HCT116 (cell line): ENCODE measurements around the gene METTL26. TPM values are rescaled to one million over a fixed set of nuclear protein-coding genes. Genes with fewer than 3 reads are reported as not detected.

Experiments used
- ATAC-seq: fragments of 200-7000 bp; cut with Tn5 transposase; 2 replicates; pipeline ENCODE4 v1.9.1; 2020; ENCODE audit warnings: mild to moderate bottlenecking, moderate library complexity
- BruUV-seq: library from RNA; stranded (reverse); fragments of 400-500 nt; replicated peaks from 2 replicates; lab custom pipeline; 2021; lab: Mats Ljungman, UMichigan
- CTCF ChIA-PET: fragments of 300-600 bp; sonication (Branson Sonifier 250); formaldehyde crosslinking; loops from one replicate; lab custom pipeline; 2021; ENCODE audit warnings: antibody characterized with exemption; lab: Charles Lee
- POLR2A ChIA-PET: fragments of 300-600, 350-600 bp; sonication (Branson Sonifier 250); formaldehyde crosslinking; loops from one replicate; lab custom pipeline; 2021; ENCODE audit warnings: antibody characterized with exemption; lab: Charles Lee
- RAD21 ChIA-PET, 2 experiments: fragments of 300-600 bp; sonication (Branson Sonifier 250); formaldehyde crosslinking; loops; one replicate each; lab custom pipeline; 2023; ENCODE audit warnings: low total read pairs in 2 of 2; ENCODE audit not compliant: uncharacterized antibody in 2 of 2, unreplicated experiment in 2 of 2, low non-redundant PET in 1 of 2; lab: Charles Lee
- DNase-seq: peaks from one replicate; pipeline ENCODE4 v3.0.0-alpha.2; 2010; ENCODE audit warnings: low read depth, low spot score
- H2AFZ ChIP-seq: fragments of 200-600 bp; shearing (Covaris generic), sonication (generic); 2 replicates; pipeline ENCODE4 v1.6.1; 2017; ENCODE audit warnings: low read depth, mixed run types, mixed read lengths, antibody characterized with exemption, low read length; ENCODE audit not compliant: poor library complexity, severe bottlenecking
- H3K27ac ChIP-seq: 2 replicates; pipeline ENCODE4 v1.5.1; 2012; ENCODE audit warnings: low read depth, low read length
- H3K27me3 ChIP-seq: fragments of 200-600 bp; sonication (generic); 2 replicates; pipeline ENCODE4 v1.6.1; 2016; ENCODE audit warnings: mixed run types, low read length, mixed read lengths; ENCODE audit not compliant: insufficient read depth
- H3K36me3 ChIP-seq, 2 experiments: fragments of 200-500 bp in 1 of 2; fragments of 200-600 bp in 1 of 2; sonication (Bioruptor generic) in 1 of 2; sonication (generic) in 1 of 2; 2 replicates each; pipeline versions ENCODE4 v1.5.1 to v1.6.1; 2014 to 2016; ENCODE audit warnings: low read length in 2 of 2, inconsistent platforms in 1 of 2, mixed read lengths in 1 of 2, mixed run types in 1 of 2; ENCODE audit not compliant: insufficient read depth in 2 of 2, control insufficient read depth in 1 of 2
- H3K4me1 ChIP-seq, 2 experiments: fragments of 200-600 bp in 1 of 2; sonication (generic) in 1 of 2; 2 replicates each; pipeline versions ENCODE4 v1.5.1 to v1.6.1; 2012 to 2017; ENCODE audit warnings: low read length in 2 of 2, inconsistent platforms in 1 of 2, mild to moderate bottlenecking in 1 of 2, mixed read lengths in 1 of 2, mixed run types in 1 of 2, moderate library complexity in 1 of 2; ENCODE audit not compliant: insufficient read depth in 2 of 2, control insufficient read depth in 1 of 2
- H3K4me2 ChIP-seq: fragments of 200-600 bp; sonication (generic); 2 replicates; pipeline ENCODE4 v1.6.1; 2017; ENCODE audit warnings: mixed run types, low read length, mixed read lengths
- H3K4me3 ChIP-seq, 2 experiments: fragments of 200-600 bp in 1 of 2; sonication (generic) in 1 of 2; replicated peaks in 1 of 2; 2 replicates each; pipeline ENCODE4 v1.5.1; 2011 to 2016; ENCODE audit warnings: low read length in 2 of 2, control low read depth in 1 of 2, low read depth in 1 of 2, mild to moderate bottlenecking in 1 of 2, mixed read lengths in 1 of 2, mixed run types in 1 of 2
- H3K79me2 ChIP-seq: fragments of 200-600 bp; sonication (generic); 2 replicates; pipeline ENCODE4 v1.6.1; 2017; ENCODE audit warnings: mild to moderate bottlenecking, mixed run types, low read length, moderate library complexity, mixed read lengths; ENCODE audit not compliant: insufficient read depth
- H3K9ac ChIP-seq: fragments of 200-600 bp; sonication (generic); 2 replicates; pipeline ENCODE4 v1.6.1; 2016; ENCODE audit warnings: low read length, mixed read lengths
- H3K9me2 ChIP-seq: fragments of 200-600 bp; sonication (generic), shearing (Covaris generic); 2 replicates; pipeline ENCODE4 v1.6.1; 2017; ENCODE audit warnings: mixed run types, mild to moderate bottlenecking, moderate library complexity; ENCODE audit not compliant: insufficient read depth
- H3K9me3 ChIP-seq, 2 experiments: fragments of 200-500 bp in 1 of 2; fragments of 200-600 bp in 1 of 2; sonication (Bioruptor generic) in 1 of 2; sonication (generic) in 1 of 2; 2 replicates each; pipeline ENCODE4 v1.6.1; 2014 to 2017; ENCODE audit warnings: low read length in 2 of 2, mixed read lengths in 2 of 2, inconsistent platforms in 1 of 2, low read depth in 1 of 2, mild to moderate bottlenecking in 1 of 2, mixed run types in 1 of 2, moderate library complexity in 1 of 2; ENCODE audit not compliant: control insufficient read depth in 1 of 2, insufficient read depth in 1 of 2
- H4K20me1 ChIP-seq: fragments of 200-600 bp; sonication (generic), shearing (Covaris generic); 2 replicates; pipeline ENCODE4 v1.6.1; 2017; ENCODE audit warnings: mixed run types, mild to moderate bottlenecking, moderate library complexity; ENCODE audit not compliant: insufficient read depth
- CEBPB ChIP-seq: IDR thresholded peaks from 2 replicates; pipeline ENCODE4 v1.6.1; 2012; ENCODE audit warnings: low read depth
- ELF1 ChIP-seq: IDR thresholded peaks from 2 replicates; pipeline ENCODE4 v1.6.1; 2012; ENCODE audit warnings: low read depth, borderline replicate concordance
- EZH2 ChIP-seq: fragments of 200-600 bp; sonication (generic); IDR thresholded peaks from 2 replicates; pipeline ENCODE4 v1.6.1; 2017; ENCODE audit warnings: antibody characterized with exemption, mixed run types
- EZH2phosphoT487 ChIP-seq: fragments of 200-600 bp; IDR thresholded peaks from 2 replicates; pipeline ENCODE4 v1.6.1; 2018; ENCODE audit warnings: antibody characterized with exemption, borderline replicate concordance
- FOSL1 ChIP-seq: IDR thresholded peaks from 2 replicates; pipeline ENCODE4 v1.6.1; 2012; ENCODE audit warnings: low read depth
- JUND ChIP-seq: IDR thresholded peaks from 2 replicates; pipeline ENCODE4 v1.6.1; 2012
- POLR2AphosphoS5 ChIP-seq: IDR thresholded peaks from 2 replicates; pipeline ENCODE4 v1.6.1; 2011; ENCODE audit warnings: mild to moderate bottlenecking, low read depth, low read length, moderate library complexity
- RAD21 ChIP-seq: IDR thresholded peaks from 2 replicates; pipeline ENCODE4 v1.6.1; 2012; ENCODE audit warnings: low read depth, mild to moderate bottlenecking
- SIN3A ChIP-seq: IDR thresholded peaks from 2 replicates; pipeline ENCODE4 v1.6.1; 2012; ENCODE audit warnings: low read depth
- SP1 ChIP-seq: IDR thresholded peaks from 2 replicates; pipeline ENCODE4 v1.6.1; 2012; ENCODE audit warnings: low read depth
- YY1 ChIP-seq: IDR thresholded peaks from 2 replicates; pipeline ENCODE4 v1.6.1; 2011; ENCODE audit warnings: low read length, low read depth, moderate library complexity, mild to moderate bottlenecking; ENCODE audit not compliant: insufficient replicate concordance; ENCODE audit errors: extremely low read depth
- ZBTB33 ChIP-seq: IDR thresholded peaks from 2 replicates; pipeline ENCODE4 v1.6.1; 2011; ENCODE audit warnings: mild to moderate bottlenecking, low read length, moderate library complexity; ENCODE audit not compliant: insufficient replicate concordance; ENCODE audit errors: extremely low read depth
- ZNF274 ChIP-seq: fragments of 200-500 bp; sonication (Bioruptor generic); IDR thresholded peaks from 2 replicates; pipeline ENCODE4 v1.6.1; 2014; ENCODE audit warnings: mild to moderate bottlenecking, low read depth, low read length, inconsistent platforms
- intact Hi-C: fragments of 100-400 bp; cut with micrococcal nuclease; formaldehyde crosslinking; loops from 2 replicates; pipeline ENCODE4 v1.10.0; 2022
- total RNA-seq: library from RNA; stranded (reverse); gene quantifications from one replicate; pipeline ENCODE4 v1.2.1, GENCODE V29; 2021; ENCODE audit not compliant: unreplicated experiment
- TF ChIP-seq, protein P1 (sequence below): IDR thresholded peaks from 2 replicates; pipeline ENCODE4 v1.6.1; 2012
- TF ChIP-seq, protein P2 (sequence below): IDR thresholded peaks from 2 replicates; pipeline ENCODE4 v1.6.1; 2012

METTL26 gene
- total RNA-seq, 1 experiment from 2014 or later = 85.7 TPM

- intact Hi-C loops = no loop called here
- Histone ChIP-seq H3K9me3 (no peaks in the 10 kb centered on the region), H3K4me3 (no peak overlapping the region), H3K9me2 (no peaks in the 10 kb centered on the region), H3K4me1 (peaks cover 0 to 9% of the 10 kb centered on the region in 2 experiments; a peak in 1 of 4 replicates), H4K20me1 (no peaks in the 10 kb centered on the region), H3K4me2 (no peak overlapping the region), H3K27ac (no peak overlapping the region), H3K36me3 (peaks cover 0 to 4% of the 10 kb centered on the region in 2 experiments; a peak in 1 of 4 replicates), H3K9ac (no peak overlapping the region), H3K79me2 (peaks cover 26% of the 10 kb centered on the region), H2AFZ (no peak overlapping the region), H3K27me3 (no peaks in the 10 kb centered on the region)
- no TSS peak for BruUV-seq
- TF ChIP-seq POLR2AphosphoS5 (no peak), ZNF274 (no peak), FOSL1 (no peak), EZH2phosphoT487 (no peak), SP1 (no peak), EZH2 (no peak), YY1 (no peak), CEBPB (no peak), ZBTB33 (no peak), SIN3A (no peak), RAD21 (no peak), JUND (no peak), ELF1 (no peak)
- TF ChIP-seq, protein P1, sequence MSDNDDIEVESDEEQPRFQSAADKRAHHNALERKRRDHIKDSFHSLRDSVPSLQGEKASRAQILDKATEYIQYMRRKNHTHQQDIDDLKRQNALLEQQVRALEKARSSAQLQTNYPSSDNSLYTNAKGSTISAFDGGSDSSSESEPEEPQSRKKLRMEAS = no peak
- TF ChIP-seq, protein P2, sequence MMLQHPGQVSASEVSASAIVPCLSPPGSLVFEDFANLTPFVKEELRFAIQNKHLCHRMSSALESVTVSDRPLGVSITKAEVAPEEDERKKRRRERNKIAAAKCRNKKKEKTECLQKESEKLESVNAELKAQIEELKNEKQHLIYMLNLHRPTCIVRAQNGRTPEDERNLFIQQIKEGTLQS = no peak
- DNase-seq = no peak
- ChIA-PET POLR2A (no interaction called here), CTCF (no interaction called here), RAD21 (no interaction called here)
- no peak for ATAC-seq
These were observed 36.3 kb upstream of the METTL26 start for GRCh38 chr16:672371-672770.
